ENCODE data around the gene XXYLT1. TPM values are rescaled to one million over a fixed set of nuclear protein-coding genes. Genes with fewer than 3 reads are reported as not detected.
A peak's percentile ranks its signal among the peaks of the same experiment; 100 is the strongest.

Gene XXYLT1
- total RNA-seq, 1 donor from 2014 or later = 25.4 TPM

DNA sequence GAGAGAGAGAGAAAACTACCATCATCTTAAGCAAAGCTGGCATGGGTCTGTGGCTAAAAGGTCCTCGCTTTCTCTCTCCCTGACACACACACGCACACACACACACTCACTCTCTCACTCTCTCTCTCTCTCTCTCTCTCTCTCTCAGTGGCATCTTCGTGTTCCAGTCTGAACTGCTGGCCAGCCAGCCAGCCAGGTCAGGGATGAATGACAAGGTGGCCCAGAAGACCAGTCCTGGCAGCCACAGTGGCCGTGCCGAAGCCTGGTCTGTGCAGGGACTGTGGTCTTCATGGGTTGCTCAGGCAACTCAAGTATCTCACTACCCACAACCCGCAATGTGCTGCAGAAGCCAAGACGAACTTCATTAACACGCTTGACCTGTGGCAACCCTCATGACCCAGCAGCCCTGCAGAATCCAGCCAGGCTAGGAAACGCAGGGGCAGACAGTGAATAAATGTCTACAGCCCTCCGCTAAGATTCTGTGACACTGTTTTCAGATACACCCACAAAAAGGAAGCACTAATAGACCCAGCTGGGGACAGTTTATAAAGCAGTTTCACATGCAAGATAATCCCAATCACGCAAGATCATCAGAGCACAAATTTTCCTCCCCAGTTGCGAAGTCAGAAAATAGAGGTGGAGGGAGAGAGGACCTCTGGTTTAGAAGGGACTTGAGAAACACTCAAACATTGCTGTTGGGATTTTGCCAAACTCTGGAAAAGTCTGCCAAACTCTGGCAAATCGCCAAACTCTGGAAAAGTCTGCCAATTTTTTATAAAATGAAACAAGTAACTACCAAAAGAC is 66.4 kb downstream of the XXYLT1 start:
- TF ChIP-seq, protein P1, sequence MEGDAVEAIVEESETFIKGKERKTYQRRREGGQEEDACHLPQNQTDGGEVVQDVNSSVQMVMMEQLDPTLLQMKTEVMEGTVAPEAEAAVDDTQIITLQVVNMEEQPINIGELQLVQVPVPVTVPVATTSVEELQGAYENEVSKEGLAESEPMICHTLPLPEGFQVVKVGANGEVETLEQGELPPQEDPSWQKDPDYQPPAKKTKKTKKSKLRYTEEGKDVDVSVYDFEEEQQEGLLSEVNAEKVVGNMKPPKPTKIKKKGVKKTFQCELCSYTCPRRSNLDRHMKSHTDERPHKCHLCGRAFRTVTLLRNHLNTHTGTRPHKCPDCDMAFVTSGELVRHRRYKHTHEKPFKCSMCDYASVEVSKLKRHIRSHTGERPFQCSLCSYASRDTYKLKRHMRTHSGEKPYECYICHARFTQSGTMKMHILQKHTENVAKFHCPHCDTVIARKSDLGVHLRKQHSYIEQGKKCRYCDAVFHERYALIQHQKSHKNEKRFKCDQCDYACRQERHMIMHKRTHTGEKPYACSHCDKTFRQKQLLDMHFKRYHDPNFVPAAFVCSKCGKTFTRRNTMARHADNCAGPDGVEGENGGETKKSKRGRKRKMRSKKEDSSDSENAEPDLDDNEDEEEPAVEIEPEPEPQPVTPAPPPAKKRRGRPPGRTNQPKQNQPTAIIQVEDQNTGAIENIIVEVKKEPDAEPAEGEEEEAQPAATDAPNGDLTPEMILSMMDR (IDR thresholded peaks at IDR 0.05; ENCODE audit: unreplicated experiment) = no peak
- no peaks in the 10 kb centered on the region for H3K27me3 Mint-ChIP-seq
- H3K9me3 Mint-ChIP-seq (ENCODE audit: low read depth) = no peaks in the 10 kb centered on the region
- H3K27ac Mint-ChIP-seq = peak overlapping the region; percentile 17
- no peak for DNase-seq (ENCODE audit: low spot score, unreplicated experiment)
- no peaks in the 10 kb centered on the region for H3K36me3 Mint-ChIP-seq (ENCODE audit: insufficient read depth)
- H3K4me1 Mint-ChIP-seq (ENCODE audit: low read depth) = peaks cover 2% of the 10 kb centered on the region
- no peak overlapping the region for H3K4me3 Mint-ChIP-seq (ENCODE audit: low read depth)

DNA sequence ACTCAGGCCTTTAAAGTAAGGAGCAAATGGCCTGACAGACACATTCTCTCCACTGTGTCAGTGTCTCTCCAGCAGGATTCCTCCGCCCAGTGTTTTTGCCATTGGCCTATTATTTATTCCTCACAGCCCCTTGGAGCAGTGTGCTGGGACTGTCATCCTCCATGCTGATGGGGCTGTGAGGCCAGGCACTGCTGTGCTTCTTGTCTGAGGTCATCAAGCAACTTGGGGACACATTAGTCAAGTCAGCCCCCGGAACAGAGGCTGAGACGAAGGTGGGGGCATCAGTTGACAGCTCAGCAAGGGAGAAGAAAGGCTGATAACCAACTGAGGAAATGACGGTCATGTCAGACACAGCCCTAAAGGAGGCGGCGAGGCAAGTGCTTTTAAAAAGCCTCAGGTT is 67.4 kb downstream of the XXYLT1 start:
- no peak overlapping the region for H3K27ac Mint-ChIP-seq
- no peaks in the 10 kb centered on the region for H3K9me3 Mint-ChIP-seq (ENCODE audit: low read depth)
- TF ChIP-seq, protein P1 (IDR thresholded peaks at IDR 0.05; ENCODE audit: unreplicated experiment) = no peak
- no peaks in the 10 kb centered on the region for H3K27me3 Mint-ChIP-seq
- H3K4me3 Mint-ChIP-seq (ENCODE audit: low read depth) = no peak overlapping the region
- DNase-seq (ENCODE audit: low spot score, unreplicated experiment) = no peak
- peaks cover 2% of the 10 kb centered on the region for H3K36me3 Mint-ChIP-seq (ENCODE audit: insufficient read depth)
- peaks cover 4% of the 10 kb centered on the region for H3K4me1 Mint-ChIP-seq (ENCODE audit: low read depth)

DNA sequence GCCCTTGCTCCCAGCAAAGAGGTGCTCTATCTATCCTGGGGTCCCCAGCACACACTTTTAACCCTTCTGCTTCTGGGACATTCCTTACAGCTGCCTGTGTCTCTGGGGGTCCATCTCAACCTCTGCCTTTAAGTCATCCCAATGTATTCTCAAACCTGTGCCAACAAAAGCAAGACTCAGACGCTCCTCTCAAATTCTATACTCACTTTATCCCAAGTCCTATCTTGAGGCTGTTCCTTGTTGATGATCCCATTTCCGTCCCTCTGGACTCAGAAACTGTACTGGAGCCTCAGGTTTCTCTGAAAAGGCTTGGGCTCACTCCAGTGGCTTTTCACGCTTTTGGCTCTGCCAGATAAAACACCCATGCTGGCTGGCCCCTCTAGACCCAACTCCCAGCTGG is 69.7 kb downstream of the XXYLT1 start:
- Mint-ChIP-seq H3K9me3 (ENCODE audit: low read depth) (no peaks in the 10 kb centered on the region), H3K36me3 (ENCODE audit: insufficient read depth) (peaks cover 2% of the 10 kb centered on the region), H3K4me3 (ENCODE audit: low read depth) (no peak overlapping the region), H3K4me1 (ENCODE audit: low read depth) (peaks cover 8% of the 10 kb centered on the region), H3K27ac (no peak overlapping the region), H3K27me3 (no peaks in the 10 kb centered on the region)
- TF ChIP-seq, protein P1 (IDR thresholded peaks at IDR 0.05; ENCODE audit: unreplicated experiment) = no peak
- no peak for DNase-seq (ENCODE audit: low spot score, unreplicated experiment)

DNA sequence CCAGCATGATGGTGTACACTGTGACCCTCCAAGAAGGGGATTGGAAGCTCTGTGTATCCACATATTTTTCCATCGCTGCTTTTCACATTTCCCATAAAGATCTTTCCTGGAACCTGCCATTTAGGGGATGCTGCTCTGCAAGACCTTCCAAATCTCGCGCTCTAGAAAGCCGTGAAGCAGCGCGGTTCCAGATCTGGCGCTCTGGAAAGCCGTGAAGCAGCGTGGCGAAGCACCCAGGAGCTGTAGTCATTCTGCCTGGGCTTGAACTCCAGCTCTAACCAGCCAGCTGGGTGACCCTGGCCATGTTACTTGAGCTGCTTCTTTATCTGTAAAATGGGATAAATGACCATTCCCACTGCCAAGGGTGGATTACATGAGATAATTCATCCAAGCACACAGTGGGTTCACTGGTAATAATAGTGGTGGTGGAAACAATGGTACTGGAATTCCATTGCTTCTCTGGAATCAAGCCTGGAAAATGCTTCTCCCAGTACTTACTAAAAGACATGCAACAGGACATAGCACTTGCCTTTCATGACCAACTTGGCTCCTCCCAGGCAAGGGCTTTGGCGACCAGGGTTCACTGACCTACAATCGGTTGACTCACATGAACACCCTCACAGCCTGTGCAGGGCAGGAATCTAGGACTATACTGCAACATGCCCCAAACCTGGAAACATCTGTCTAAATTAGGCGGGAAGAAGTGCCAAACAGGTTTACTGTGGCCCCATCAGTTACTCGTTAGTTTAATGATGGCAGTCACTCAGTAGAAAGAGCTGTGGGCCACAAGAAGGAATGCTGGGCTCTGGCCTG is 70.7 kb downstream of the XXYLT1 start:
- Mint-ChIP-seq H3K27me3 (no peaks in the 10 kb centered on the region), H3K36me3 (ENCODE audit: insufficient read depth) (peaks cover 2% of the 10 kb centered on the region), H3K4me3 (ENCODE audit: low read depth) (no peak overlapping the region), H3K4me1 (ENCODE audit: low read depth) (peaks cover 9% of the 10 kb centered on the region), H3K27ac (no peak overlapping the region), H3K9me3 (ENCODE audit: low read depth) (no peaks in the 10 kb centered on the region)
- TF ChIP-seq, protein P1 (IDR thresholded peaks at IDR 0.05; ENCODE audit: unreplicated experiment) = no peak
- DNase-seq (ENCODE audit: low spot score, unreplicated experiment) = no peak

Measured in progenitor cell of endocrine pancreas (in vitro differentiated cells).